ENCODE results near the gene NAMPT.

DNA sequence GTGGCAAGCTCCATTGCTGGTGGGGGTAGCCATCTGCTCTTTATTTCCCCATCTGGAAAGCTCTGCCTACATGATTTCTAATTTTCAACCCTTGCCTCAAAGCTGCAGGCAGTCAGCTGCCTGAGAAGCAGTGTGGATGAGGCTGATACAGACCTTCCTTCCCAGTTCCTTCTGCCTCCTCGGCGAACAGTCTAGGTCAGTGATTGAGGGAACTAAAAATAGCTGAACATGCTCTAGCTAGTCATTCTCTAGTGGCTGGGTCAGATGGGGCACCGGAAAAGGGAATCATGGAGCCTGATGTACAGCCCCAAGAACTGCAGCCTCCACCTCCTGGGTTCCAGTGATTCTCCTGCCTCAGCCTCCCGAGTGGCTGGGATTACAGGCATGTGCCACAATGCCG lies 48.7 kb downstream of the NAMPT start:
- TF ChIP-seq, protein P1, sequence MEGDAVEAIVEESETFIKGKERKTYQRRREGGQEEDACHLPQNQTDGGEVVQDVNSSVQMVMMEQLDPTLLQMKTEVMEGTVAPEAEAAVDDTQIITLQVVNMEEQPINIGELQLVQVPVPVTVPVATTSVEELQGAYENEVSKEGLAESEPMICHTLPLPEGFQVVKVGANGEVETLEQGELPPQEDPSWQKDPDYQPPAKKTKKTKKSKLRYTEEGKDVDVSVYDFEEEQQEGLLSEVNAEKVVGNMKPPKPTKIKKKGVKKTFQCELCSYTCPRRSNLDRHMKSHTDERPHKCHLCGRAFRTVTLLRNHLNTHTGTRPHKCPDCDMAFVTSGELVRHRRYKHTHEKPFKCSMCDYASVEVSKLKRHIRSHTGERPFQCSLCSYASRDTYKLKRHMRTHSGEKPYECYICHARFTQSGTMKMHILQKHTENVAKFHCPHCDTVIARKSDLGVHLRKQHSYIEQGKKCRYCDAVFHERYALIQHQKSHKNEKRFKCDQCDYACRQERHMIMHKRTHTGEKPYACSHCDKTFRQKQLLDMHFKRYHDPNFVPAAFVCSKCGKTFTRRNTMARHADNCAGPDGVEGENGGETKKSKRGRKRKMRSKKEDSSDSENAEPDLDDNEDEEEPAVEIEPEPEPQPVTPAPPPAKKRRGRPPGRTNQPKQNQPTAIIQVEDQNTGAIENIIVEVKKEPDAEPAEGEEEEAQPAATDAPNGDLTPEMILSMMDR (IDR thresholded peaks at IDR 0.05): no peak
- TF ChIP-seq POLR2AphosphoS5 (IDR thresholded peaks at IDR 0.05; ENCODE audit: low read depth, low read length) (no peak), SIN3A (IDR thresholded peaks at IDR 0.05; ENCODE audit: borderline replicate concordance, insufficient read depth, low read depth, low read length) (no peak)
